Liver (tissue), 9 donors: ENCODE measurements around the gene PGBD5. TPM values are rescaled to one million over a fixed set of nuclear protein-coding genes. Genes with fewer than 3 reads are reported as not detected.

Source experiments
- DNase-seq: peaks from one replicate; pipeline ENCODE4 v3.0.0-alpha.2; 2017; ENCODE audit warnings: low spot score
- H3K27ac ChIP-seq, 2 donors: one replicate each; pipeline ENCODE4 v1.7.0; 2013; ENCODE audit warnings: inconsistent platforms in 2 of 2, low read length in 2 of 2, control low read depth in 1 of 2, low read depth in 1 of 2, mild to moderate bottlenecking in 1 of 2
- H3K27me3 ChIP-seq, 4 donors: one replicate each; pipeline versions ENCODE4 v1.6.1 to v1.7.0; 2013; ENCODE audit warnings: low read length in 3 of 4, inconsistent platforms in 1 of 4, mild to moderate bottlenecking in 1 of 4, moderate library complexity in 1 of 4; ENCODE audit not compliant: control insufficient read depth in 4 of 4, insufficient read depth in 4 of 4
- H3K36me3 ChIP-seq, 4 donors: one replicate each; pipeline versions ENCODE4 v1.6.1 to v1.7.0; 2013; ENCODE audit warnings: low read length in 3 of 4, mild to moderate bottlenecking in 3 of 4, low read depth in 1 of 4, moderate library complexity in 1 of 4; ENCODE audit not compliant: control insufficient read depth in 4 of 4, insufficient read depth in 3 of 4
- H3K4me1 ChIP-seq, 4 donors: one replicate each; pipeline versions ENCODE4 v1.6.1 to v1.7.0; 2013; ENCODE audit warnings: low read length in 3 of 4, mild to moderate bottlenecking in 3 of 4, moderate library complexity in 1 of 4; ENCODE audit not compliant: control insufficient read depth in 4 of 4, insufficient read depth in 4 of 4
- H3K4me3 ChIP-seq, 3 donors: one replicate each; pipeline versions ENCODE4 v1.6.1 to v1.7.0; 2013; ENCODE audit warnings: low read length in 3 of 3, control low read depth in 1 of 3, low read depth in 1 of 3, mild to moderate bottlenecking in 1 of 3
- H3K9ac ChIP-seq, 2 donors: one replicate each; pipeline ENCODE4 v1.7.0; 2013; ENCODE audit warnings: low read length in 2 of 2, mild to moderate bottlenecking in 2 of 2, moderate library complexity in 2 of 2, control low read depth in 1 of 2, low read depth in 1 of 2
- H3K9me3 ChIP-seq, 4 donors: one replicate each; pipeline versions ENCODE4 v1.6.1 to v1.7.0; 2013; ENCODE audit warnings: low read length in 3 of 4; ENCODE audit not compliant: control insufficient read depth in 4 of 4
- ATF3 ChIP-seq: IDR thresholded peaks from 2 replicates; pipeline ENCODE4 v1.6.1; 2016; ENCODE audit warnings: antibody characterized with exemption
- CTCF ChIP-seq: fragments of 150-350 bp; IDR thresholded peaks from 2 replicates; pipeline ENCODE4 v1.5.1; 2017; ENCODE audit warnings: improper control_type of control experiment, low read depth, low read length; ENCODE audit not compliant: missing input control
- EGR1 ChIP-seq, 2 donors: IDR thresholded peaks; 2 replicates each; pipeline ENCODE4 v1.6.1; 2016 to 2018; ENCODE audit warnings: antibody characterized with exemption in 2 of 2, low read depth in 2 of 2
- FOXA1 ChIP-seq: IDR thresholded peaks from 2 replicates; pipeline ENCODE4 v1.6.1; 2016; ENCODE audit warnings: antibody characterized with exemption
- FOXA2 ChIP-seq: IDR thresholded peaks from 2 replicates; pipeline ENCODE4 v1.6.1; 2016; ENCODE audit warnings: antibody characterized with exemption
- HNF4A ChIP-seq, 2 donors: conservative IDR thresholded peaks; 2 replicates each; pipeline ENCODE4 v1.6.1; 2016; ENCODE audit warnings: antibody characterized with exemption in 2 of 2, mild to moderate bottlenecking in 2 of 2
- JUND ChIP-seq, 2 donors: IDR thresholded peaks; 2 replicates each; pipeline ENCODE4 v1.6.1; 2016; ENCODE audit warnings: antibody characterized with exemption in 2 of 2
- MAX ChIP-seq: IDR thresholded peaks from 2 replicates; pipeline ENCODE4 v1.6.1; 2016; ENCODE audit warnings: antibody characterized with exemption
- NR2F2 ChIP-seq: IDR thresholded peaks from 2 replicates; pipeline ENCODE4 v1.6.1; 2016; ENCODE audit warnings: antibody characterized with exemption
- RAD21 ChIP-seq, 2 donors: IDR thresholded peaks; 2 replicates each; pipeline ENCODE4 v1.6.1; 2016; ENCODE audit warnings: antibody characterized with exemption in 2 of 2, mild to moderate bottlenecking in 2 of 2
- REST ChIP-seq: IDR thresholded peaks from 2 replicates; pipeline ENCODE4 v1.6.1; 2016; ENCODE audit warnings: antibody characterized with exemption, mild to moderate bottlenecking
- RXRA ChIP-seq, 2 donors: IDR thresholded peaks; 2 replicates each; pipeline ENCODE4 v1.6.1; 2017 to 2018; ENCODE audit warnings: antibody characterized with exemption in 2 of 2, mild to moderate bottlenecking in 1 of 2
- SP1 ChIP-seq: IDR thresholded peaks from 2 replicates; pipeline ENCODE4 v1.6.1; 2018; ENCODE audit warnings: antibody characterized with exemption, mild to moderate bottlenecking
- TAF1 ChIP-seq: conservative IDR thresholded peaks from 2 replicates; pipeline ENCODE4 v1.6.1; 2016; ENCODE audit warnings: antibody characterized with exemption, mild to moderate bottlenecking
- YY1 ChIP-seq: IDR thresholded peaks from 2 replicates; pipeline ENCODE4 v1.6.1; 2016; ENCODE audit warnings: antibody characterized with exemption, mild to moderate bottlenecking
- ZBTB33 ChIP-seq: IDR thresholded peaks from 2 replicates; pipeline ENCODE4 v1.6.1; 2016; ENCODE audit warnings: antibody characterized with exemption
- WGBS: extraction: QIAGEN DNeasy Blood & Tissue Kit; methylation state at CpG from one replicate; pipeline ENCODE4 v1.1.7; 2013; 5-methylcytosine and 5-hydroxymethylcytosine counted together
- polyA plus RNA-seq, 2 donors: library from polyadenylated mRNA; stranded (reverse) in 1 of 2; unstranded in 1 of 2; fragments of 200-250 nt in 1 of 2; fragments of >200 nt in 1 of 2; fragmentation: Nextera tagmentation in 1 of 2; extraction: Ambion mirVana in 1 of 2; gene quantifications; one replicate each; pipeline versions ENCODE4 v1.2.1 to v1.2.3, GENCODE V29; 2013 to 2015
- total RNA-seq, 2 donors: library from RNA; depleted of rRNA; stranded (reverse); fragments of >200 nt; gene quantifications; one replicate each; pipeline ENCODE4 v1.2.3, GENCODE V29; 2014
- donor health status: healthy.
- donor health status: healthy.
- donor health status: healthy.
- donor health status: healthy.
- donor health status: healthy.

Gene PGBD5
- total and polyA plus RNA-seq, 4 donors, result 0.88 to 5.4 (median 2.7) TPM

- TF ChIP-seq CTCF (no peak), ATF3 (no peak), YY1 (no peak), NR2F2 (no peak)
Observed at GRCh38 chr1:230299191-230300006, 126.7 kb downstream of the PGBD5 start (continued).

- H3K9me3 ChIP-seq, result no peaks in the 10 kb centered on the region
- H3K27ac ChIP-seq, result no peak overlapping the region
- WGBS, result 87% methylated on average over 3 of the region's 3 CpGs
- H3K36me3 ChIP-seq, result no peaks in the 10 kb centered on the region
- H3K27me3 ChIP-seq, result no peaks in the 10 kb centered on the region
- no peak overlapping the region for H3K4me3 ChIP-seq
- H3K4me1 ChIP-seq, result peaks cover 0 to 8% (median 1%) of the 10 kb centered on the region in 4 donors
- no peak for TF ChIP-seq TAF1
- TF ChIP-seq FOXA1, result no peak
- no peak for TF ChIP-seq YY1
- TF ChIP-seq REST, result no peak
- TF ChIP-seq ATF3, result no peak
- no peak for TF ChIP-seq RXRA (IDR thresholded peaks at IDR 0.05)
- no peak overlapping the region for H3K9ac ChIP-seq
- DNase-seq, result no peak
Observed at GRCh38 chr1:230295367-230295766, 130.8 kb downstream of the PGBD5 start.

- H3K4me1 ChIP-seq, result no peaks in the 10 kb centered on the region
- H3K9ac ChIP-seq, result no peak overlapping the region
- H3K4me3 ChIP-seq, result no peak overlapping the region
- no peaks in the 10 kb centered on the region for H3K9me3 ChIP-seq
- H3K27ac ChIP-seq, result no peak overlapping the region
- DNase-seq, result no peak
- no peak for TF ChIP-seq ZBTB33
- no peak for TF ChIP-seq JUND (IDR thresholded peaks at IDR 0.05)
- TF ChIP-seq RAD21 (IDR thresholded peaks at IDR 0.05), result no peak
- no peak for TF ChIP-seq MAX
- TF ChIP-seq SP1, result no peak
- no peak for TF ChIP-seq HNF4A (conservative IDR thresholded peaks at IDR 0.05)
- no peak for TF ChIP-seq TAF1
- no peak for TF ChIP-seq FOXA2
- no peak for TF ChIP-seq ATF3
- no peak for TF ChIP-seq EGR1 (IDR thresholded peaks at IDR 0.05; ENCODE audit: low read depth in 2 of 2)
- no peak for TF ChIP-seq FOXA1
- no peaks in the 10 kb centered on the region for H3K36me3 ChIP-seq
- H3K27me3 ChIP-seq, result no peaks in the 10 kb centered on the region
- 81% methylated on average over 7 of the region's 7 CpGs for WGBS
Observed at GRCh38 chr1:230293390-230293700, 132.8 kb downstream of the PGBD5 start.
